GM04504 (cell line): ENCODE data around the gene HDDC2.

Experiments
- DNase-seq: peaks from one replicate; pipeline ENCODE4 v3.0.0-alpha.2; 2012; ENCODE audit warnings: low read depth

HDDC2 gene

DNA sequence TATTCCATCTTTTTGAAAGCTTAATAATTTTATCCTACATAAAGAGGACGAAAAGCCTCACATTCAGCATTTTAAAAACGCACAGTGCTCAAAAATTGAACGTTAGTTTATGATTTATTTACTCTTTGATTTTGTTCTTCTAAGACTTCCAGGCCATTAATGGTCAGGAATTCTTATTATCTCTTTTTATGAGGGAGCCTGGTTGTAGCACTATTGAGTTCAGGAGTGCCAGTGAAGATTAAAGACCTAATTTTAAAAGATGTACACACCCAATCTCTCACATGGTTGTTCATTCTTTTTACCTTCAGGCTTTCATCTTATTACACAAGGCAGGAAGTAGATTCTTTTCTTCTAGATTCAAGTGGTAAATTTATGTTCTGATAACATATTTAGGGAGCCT lies 68.6 kb downstream of the HDDC2 start:
- DNase-seq: no peak

DNA sequence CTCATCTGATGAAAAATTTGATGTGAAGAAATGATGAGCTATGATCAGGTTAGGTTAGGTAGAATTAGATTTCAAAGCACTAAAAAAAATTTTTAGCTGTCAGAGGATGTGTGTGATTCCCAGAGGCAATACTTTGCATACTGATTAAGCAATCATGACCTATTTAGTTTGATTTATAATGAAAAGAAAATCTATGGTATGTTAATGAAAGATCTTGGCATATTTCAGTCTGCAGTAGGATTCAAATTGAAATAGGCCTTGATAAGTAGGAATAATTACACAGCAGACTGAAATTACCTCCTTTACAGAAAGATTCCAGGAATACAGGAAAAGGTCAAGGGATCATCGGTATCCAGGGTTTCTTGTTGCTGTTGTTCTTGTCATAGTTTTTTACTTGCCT lies 69.3 kb downstream of the HDDC2 start:
- DNase-seq: no peak

DNA sequence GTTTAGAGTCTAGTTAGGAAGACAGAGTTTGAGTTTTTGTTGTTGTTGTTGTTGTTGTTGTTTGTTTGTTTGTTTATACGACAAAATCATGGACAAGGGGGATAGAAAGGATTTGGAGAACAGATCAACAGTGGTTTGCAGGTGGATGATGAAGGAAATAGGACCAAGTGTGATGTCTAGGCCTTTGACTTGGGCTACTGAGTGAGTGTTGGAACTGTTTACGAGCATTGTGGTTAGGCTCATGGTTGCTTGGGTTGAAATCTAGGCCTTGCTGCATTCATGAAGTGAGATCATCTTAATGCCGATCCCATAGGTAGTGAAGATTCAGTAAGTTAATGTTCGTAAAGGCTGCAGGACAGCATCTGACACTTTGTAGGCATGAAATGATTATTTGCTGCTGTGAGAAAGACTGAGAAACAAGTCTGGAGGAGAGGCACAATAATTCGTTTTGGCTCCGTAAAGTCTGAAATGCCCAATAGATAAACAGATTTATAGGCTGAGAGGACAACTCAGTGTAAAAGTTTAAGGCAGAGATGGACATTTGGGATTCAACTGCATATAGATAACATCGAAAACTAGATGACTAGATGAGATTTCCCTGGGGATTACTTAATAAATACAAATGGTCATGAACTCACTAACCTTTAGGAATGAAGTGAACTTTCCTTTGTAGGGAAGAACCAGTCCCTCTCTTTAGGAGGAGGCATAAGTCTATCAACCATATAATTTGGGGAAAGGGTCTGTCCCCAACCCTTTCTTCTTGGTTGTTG lies 70.0 kb downstream of the HDDC2 start:
- no peak for DNase-seq

DNA sequence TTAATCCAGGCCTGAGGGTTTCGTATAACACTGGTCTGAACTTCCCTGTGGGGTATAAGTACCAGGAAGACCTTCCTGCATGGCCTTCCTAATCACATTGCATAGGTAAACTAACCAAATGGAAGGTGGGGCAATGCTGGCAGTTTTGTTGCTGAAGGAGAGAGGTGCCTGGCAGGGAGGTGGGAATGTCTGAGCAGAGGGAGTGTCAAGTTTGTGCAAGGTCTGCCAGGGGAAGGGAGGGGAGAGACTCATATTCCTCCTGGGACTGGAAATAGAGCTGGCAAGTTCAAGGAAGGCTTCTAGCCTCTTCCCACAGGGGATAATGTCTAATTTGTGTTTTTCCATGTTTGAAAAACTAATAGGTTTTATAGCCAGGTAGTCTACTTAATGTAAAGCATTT lies 70.6 kb downstream of the HDDC2 start:
- no peak for DNase-seq

DNA sequence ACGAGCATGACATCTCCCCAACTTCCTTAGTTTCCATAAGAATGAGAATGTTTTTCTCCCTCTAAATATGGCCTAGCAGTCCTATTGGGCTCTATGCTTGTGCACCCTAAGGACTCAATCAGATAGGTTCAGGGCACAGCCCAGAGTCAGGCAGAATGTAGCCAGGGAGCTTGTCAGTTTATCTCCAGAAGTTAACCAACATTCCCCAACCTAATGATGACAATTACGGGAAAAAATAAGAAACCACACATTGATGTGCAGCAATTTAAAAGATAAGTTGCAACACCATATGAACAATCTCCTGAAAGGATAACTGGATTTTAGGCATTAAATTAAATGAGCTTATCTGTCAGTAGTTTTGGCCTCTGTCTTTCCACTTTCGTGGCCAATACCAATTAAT lies 71.1 kb downstream of the HDDC2 start:
- no peak for DNase-seq

DNA sequence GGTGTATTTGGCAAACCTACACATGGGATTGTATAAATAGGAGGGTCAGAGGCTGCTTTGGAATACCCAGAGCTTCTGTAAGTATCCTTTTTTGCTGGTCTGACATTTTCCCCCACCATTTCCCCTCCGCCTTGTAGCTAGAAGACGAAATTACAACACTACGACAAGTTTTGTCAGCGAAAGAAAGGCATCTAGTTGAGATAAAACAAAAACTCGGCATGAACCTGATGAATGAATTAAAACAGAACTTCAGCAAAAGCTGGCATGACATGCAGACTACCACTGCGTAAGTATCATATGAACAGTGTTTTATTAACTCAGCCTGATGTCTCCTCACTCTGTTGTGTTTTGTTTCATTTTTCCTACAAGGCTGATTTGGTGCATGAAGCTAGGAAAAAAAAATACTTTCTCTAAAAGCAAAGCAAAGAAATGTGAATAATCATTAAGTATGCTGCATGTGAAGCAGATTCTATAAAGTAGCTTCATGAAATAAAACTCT lies 72.7 kb downstream of the HDDC2 start:
- DNase-seq: no peak

DNA sequence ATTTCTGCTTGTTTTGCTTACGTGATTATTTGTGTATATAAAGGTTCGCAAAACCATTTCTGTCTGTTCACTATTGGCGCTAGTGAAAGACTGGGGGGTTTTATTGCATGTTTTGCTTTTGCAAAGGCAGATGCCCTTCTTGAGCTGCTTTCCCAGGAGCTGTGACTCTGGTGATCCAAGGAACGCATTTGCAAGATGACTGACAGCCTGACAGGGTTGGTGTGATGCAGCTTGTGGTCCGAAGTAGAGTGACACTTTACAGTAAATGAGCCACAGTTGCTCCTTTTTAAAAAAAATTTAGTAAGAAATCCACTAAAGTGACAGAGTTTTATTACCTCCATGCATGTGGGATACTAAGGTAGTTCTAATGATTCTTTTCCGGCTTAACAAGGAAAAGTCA lies 74.5 kb downstream of the HDDC2 start:
- no peak for DNase-seq
